Measurements from ENCODE around the gene SLC16A6.

DNA sequence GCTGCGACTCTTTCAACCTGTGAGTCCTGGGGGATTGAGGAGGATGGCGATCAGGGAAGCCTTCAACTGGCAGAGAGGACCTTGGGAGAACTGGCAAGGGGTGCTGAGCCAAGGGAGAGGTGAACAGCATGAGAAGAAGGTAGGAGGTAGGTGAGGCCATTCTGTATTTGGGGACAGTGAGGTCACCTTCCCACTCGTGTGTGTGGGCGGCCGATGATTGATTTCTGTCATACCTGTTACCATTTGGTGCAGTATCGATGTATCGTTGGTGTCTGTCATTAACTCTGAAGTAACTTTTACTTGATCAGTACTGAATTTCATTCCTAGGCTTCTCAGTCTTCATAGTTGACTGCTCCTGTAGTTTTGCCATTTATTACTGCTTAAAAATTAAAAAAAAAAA is 4.2 kb upstream of the SLC16A6 start:
- TF ChIP-seq, protein P1, sequence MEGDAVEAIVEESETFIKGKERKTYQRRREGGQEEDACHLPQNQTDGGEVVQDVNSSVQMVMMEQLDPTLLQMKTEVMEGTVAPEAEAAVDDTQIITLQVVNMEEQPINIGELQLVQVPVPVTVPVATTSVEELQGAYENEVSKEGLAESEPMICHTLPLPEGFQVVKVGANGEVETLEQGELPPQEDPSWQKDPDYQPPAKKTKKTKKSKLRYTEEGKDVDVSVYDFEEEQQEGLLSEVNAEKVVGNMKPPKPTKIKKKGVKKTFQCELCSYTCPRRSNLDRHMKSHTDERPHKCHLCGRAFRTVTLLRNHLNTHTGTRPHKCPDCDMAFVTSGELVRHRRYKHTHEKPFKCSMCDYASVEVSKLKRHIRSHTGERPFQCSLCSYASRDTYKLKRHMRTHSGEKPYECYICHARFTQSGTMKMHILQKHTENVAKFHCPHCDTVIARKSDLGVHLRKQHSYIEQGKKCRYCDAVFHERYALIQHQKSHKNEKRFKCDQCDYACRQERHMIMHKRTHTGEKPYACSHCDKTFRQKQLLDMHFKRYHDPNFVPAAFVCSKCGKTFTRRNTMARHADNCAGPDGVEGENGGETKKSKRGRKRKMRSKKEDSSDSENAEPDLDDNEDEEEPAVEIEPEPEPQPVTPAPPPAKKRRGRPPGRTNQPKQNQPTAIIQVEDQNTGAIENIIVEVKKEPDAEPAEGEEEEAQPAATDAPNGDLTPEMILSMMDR (IDR thresholded peaks at IDR 0.05): no peak
- TF ChIP-seq POLR2A (IDR thresholded peaks at IDR 0.05): no peak
